AG09319 (cell line): ENCODE data around the gene DSC3.

Source experiments
- DNase-seq: peaks from one replicate; pipeline ENCODE4 v3.0.0-alpha.2; 2010; ENCODE audit warnings: low read depth; ENCODE audit errors: extremely low read depth
- CTCF ChIP-seq: IDR thresholded peaks from 2 replicates; pipeline ENCODE4 v1.5.1; 2011; ENCODE audit warnings: low read depth, mild to moderate bottlenecking, inconsistent platforms, low read length, moderate library complexity

DSC3 gene

GRCh38 chr18:31056296-31056695 is 13.8 kb upstream of the DSC3 start:
- DNase-seq, result no peak
- no peak for TF ChIP-seq CTCF

GRCh38 chr18:31050635-31051034 is 8.1 kb upstream of the DSC3 start:
- TF ChIP-seq CTCF, result no peak
- DNase-seq, result no peak

GRCh38 chr18:31049189-31049588 is 6.6 kb upstream of the DSC3 start:
- no peak for DNase-seq
- TF ChIP-seq CTCF, result no peak

- no peak for TF ChIP-seq CTCF
- DNase-seq, result no peak
These were observed 5.7 kb upstream of the DSC3 start for GRCh38 chr18:31048216-31048615.

GRCh38 chr18:31046916-31047315 is 4.4 kb upstream of the DSC3 start:
- TF ChIP-seq CTCF, result no peak
- DNase-seq, result no peak

- no peak for DNase-seq
- no peak for TF ChIP-seq CTCF
These were observed 3.1 kb upstream of the DSC3 start for GRCh38 chr18:31045599-31045998.

- no peak for DNase-seq
- TF ChIP-seq CTCF, result no peak
These were observed 2.4 kb upstream of the DSC3 start for GRCh38 chr18:31044926-31045325.

GRCh38 chr18:31043709-31044108 is 1.2 kb upstream of the DSC3 start:
- no peak for DNase-seq
- no peak for TF ChIP-seq CTCF
